ENCODE data around the gene LRRC25. TPM values are rescaled to one million over a fixed set of nuclear protein-coding genes. Genes with fewer than 3 reads are reported as not detected.

The LRRC25 gene
- total RNA-seq, 1 donor from 2014 or later = 3.9 TPM

- Histone ChIP-seq H3K9me3 (no peaks in the 10 kb centered on the region), H3K36me3 (no peaks in the 10 kb centered on the region), H3K27ac (peak overlapping the region; percentile 81), H3K4me3 (peak overlapping the region; percentile 36 to 61), H3K4me1 (peaks cover 82% of the 10 kb centered on the region), H3K27me3 (no peaks in the 10 kb centered on the region)
- no peak for DNase-seq (ENCODE audit: extremely low spot score in 2 of 2)
- intact Hi-C loops (cut with DNase I) = no loop called here
- TF ChIP-seq POLR2A (IDR thresholded peaks at IDR 0.05) = no peak
- TF ChIP-seq CTCF (IDR thresholded peaks at IDR 0.05) = no peak
- no peak for TF ChIP-seq POLR2AphosphoS5 (IDR thresholded peaks at IDR 0.05; ENCODE audit: insufficient read depth in 1 of 2, low read depth in 1 of 2)
These were observed 32.4 kb upstream of the LRRC25 start for GRCh38 chr19:18429717-18430416.

GRCh38 chr19:18428787-18429674 is 31.6 kb upstream of the LRRC25 start:
- H3K27me3 ChIP-seq = no peaks in the 10 kb centered on the region
- intact Hi-C loops (cut with DNase I) = no loop called here
- no peaks in the 10 kb centered on the region for H3K36me3 ChIP-seq
- DNase-seq (ENCODE audit: extremely low spot score in 2 of 2) = no peak
- H3K9me3 ChIP-seq = no peaks in the 10 kb centered on the region
- H3K4me1 ChIP-seq = peaks cover 79% of the 10 kb centered on the region
- H3K4me3 ChIP-seq = peak overlapping the region; percentile 36 to 61
- no peak for TF ChIP-seq CTCF (IDR thresholded peaks at IDR 0.05)
- no peak for TF ChIP-seq POLR2A (IDR thresholded peaks at IDR 0.05)
- TF ChIP-seq POLR2AphosphoS5 (IDR thresholded peaks at IDR 0.05; ENCODE audit: insufficient read depth in 1 of 2, low read depth in 1 of 2) = peak in 1 of 2 donors; percentile 58
- peak overlapping the region; percentile 81 for H3K27ac ChIP-seq

- Histone ChIP-seq H3K4me3 (peak overlapping the region in 1 of 2 donors; percentile 61), H3K27ac (peak overlapping the region; percentile 81), H3K9me3 (no peaks in the 10 kb centered on the region), H3K36me3 (no peaks in the 10 kb centered on the region), H3K4me1 (peaks cover 82% of the 10 kb centered on the region), H3K27me3 (no peaks in the 10 kb centered on the region)
- no peak for TF ChIP-seq POLR2AphosphoS5 (IDR thresholded peaks at IDR 0.05; ENCODE audit: insufficient read depth in 1 of 2, low read depth in 1 of 2)
- no peak for TF ChIP-seq CTCF (IDR thresholded peaks at IDR 0.05)
- TF ChIP-seq POLR2A (IDR thresholded peaks at IDR 0.05) = no peak
- DNase-seq (ENCODE audit: extremely low spot score in 2 of 2) = no peak
- intact Hi-C loops (cut with DNase I) = no loop called here
These were observed 30.9 kb upstream of the LRRC25 start for GRCh38 chr19:18428173-18428786.

GRCh38 chr19:18427743-18428113 is 30.3 kb upstream of the LRRC25 start:
- Histone ChIP-seq H3K4me1 (peaks cover 82% of the 10 kb centered on the region), H3K4me3 (no peak overlapping the region), H3K27me3 (no peaks in the 10 kb centered on the region), H3K27ac (peak overlapping the region; percentile 81), H3K36me3 (no peaks in the 10 kb centered on the region), H3K9me3 (no peaks in the 10 kb centered on the region)
- no peak for TF ChIP-seq POLR2AphosphoS5 (IDR thresholded peaks at IDR 0.05; ENCODE audit: insufficient read depth in 1 of 2, low read depth in 1 of 2)
- no peak for TF ChIP-seq POLR2A (IDR thresholded peaks at IDR 0.05)
- no peak for TF ChIP-seq CTCF (IDR thresholded peaks at IDR 0.05)
- no peak for DNase-seq (ENCODE audit: extremely low spot score in 2 of 2)
- intact Hi-C loops (cut with DNase I) = no loop called here
